Cardiac fibroblast (primary cell): ENCODE measurements around the gene FBP1.

Experiments
- DNase-seq, 2 donors: peaks; one replicate each; pipeline versions ENCODE4 v3.0.0 to v3.0.0-alpha.2; 2010; ENCODE audit warnings: low read depth in 2 of 2
- H3K4me3 ChIP-seq, 2 donors: replicated peaks in 1 of 2; 1 replicate in 1 of 2; 2 replicates in 1 of 2; pipeline ENCODE4 v1.5.1; 2011; ENCODE audit warnings: low read depth in 2 of 2, low read length in 2 of 2, mild to moderate bottlenecking in 2 of 2, moderate library complexity in 1 of 2
- CTCF ChIP-seq: IDR thresholded peaks from one replicate; pipeline ENCODE4 v1.5.1; 2011; ENCODE audit warnings: low read depth, mild to moderate bottlenecking, low read length, inconsistent platforms

The FBP1 gene

GRCh38 chr9:94638335-94639060 lies 820 bp downstream of the FBP1 start:
- DNase-seq: no peak
- no peak for TF ChIP-seq CTCF
- H3K4me3 ChIP-seq: no peak overlapping the region

- DNase-seq: no peak
- TF ChIP-seq CTCF: no peak
- no peak overlapping the region for H3K4me3 ChIP-seq
Observed at GRCh38 chr9:94632737-94633136, 6.6 kb downstream of the FBP1 start.

- no peak for DNase-seq
- no peak overlapping the region for H3K4me3 ChIP-seq
- no peak for TF ChIP-seq CTCF
Observed at GRCh38 chr9:94631599-94631998, 7.7 kb downstream of the FBP1 start.

GRCh38 chr9:94630833-94631232 lies 8.5 kb downstream of the FBP1 start:
- TF ChIP-seq CTCF: no peak
- no peak for DNase-seq
- H3K4me3 ChIP-seq: no peak overlapping the region

- DNase-seq: no peak
- TF ChIP-seq CTCF: no peak
- H3K4me3 ChIP-seq: no peak overlapping the region
Observed at GRCh38 chr9:94630281-94630680, 9.0 kb downstream of the FBP1 start.

- DNase-seq: no peak
- no peak overlapping the region for H3K4me3 ChIP-seq
- no peak for TF ChIP-seq CTCF
Observed at GRCh38 chr9:94627287-94627686, 12.0 kb downstream of the FBP1 start.

- TF ChIP-seq CTCF: no peak
- H3K4me3 ChIP-seq: no peak overlapping the region
- no peak for DNase-seq
Observed at GRCh38 chr9:94625835-94626234, 13.5 kb downstream of the FBP1 start.
